ENCODE results near the gene TSTD1.

GRCh38 chr1:161013131-161013487, 25.7 kb downstream of the TSTD1 start:
- TF ChIP-seq CTCF (IDR thresholded peaks at IDR 0.05) = no peak
- no peak for TF ChIP-seq POLR2A (IDR thresholded peaks at IDR 0.05)

Measured in body of pancreas (tissue), 4 donors.